Measurements from ENCODE around the gene LACTBL1.

Gene LACTBL1

DNA sequence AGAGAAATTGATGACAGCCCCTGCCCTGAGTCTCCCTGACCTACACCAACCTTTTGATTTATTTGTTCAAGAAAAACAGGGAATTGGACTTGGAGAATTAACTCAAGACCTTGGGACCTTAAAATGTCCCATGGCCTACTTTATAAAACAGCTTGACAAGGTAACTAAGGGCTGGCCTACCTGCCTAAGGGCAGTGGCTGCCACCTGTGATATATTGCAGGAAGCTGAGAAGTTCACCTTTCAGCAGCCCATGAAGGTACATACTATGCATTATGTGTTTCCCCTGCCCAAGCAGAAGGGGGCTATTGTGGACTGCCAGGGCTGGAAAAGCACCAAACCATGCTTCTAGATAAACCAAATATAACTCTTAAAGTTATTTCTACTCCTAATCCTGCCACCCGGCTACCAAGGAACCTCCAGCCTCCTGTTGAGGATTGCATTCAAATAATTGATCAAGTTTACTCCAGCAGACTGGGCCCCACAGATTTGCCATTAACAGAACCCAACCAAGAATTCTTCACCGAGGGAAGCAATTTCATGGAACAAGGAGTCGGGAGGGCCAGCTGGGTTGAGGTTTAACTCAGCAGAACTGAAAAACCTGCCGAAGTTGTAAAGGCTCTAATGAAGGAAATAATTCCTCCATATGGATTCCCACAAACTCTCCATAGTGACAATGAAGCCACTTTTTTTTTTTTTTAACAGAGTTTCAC is 28.2 kb downstream of the LACTBL1 start:
- no peak for DNase-seq

DNA sequence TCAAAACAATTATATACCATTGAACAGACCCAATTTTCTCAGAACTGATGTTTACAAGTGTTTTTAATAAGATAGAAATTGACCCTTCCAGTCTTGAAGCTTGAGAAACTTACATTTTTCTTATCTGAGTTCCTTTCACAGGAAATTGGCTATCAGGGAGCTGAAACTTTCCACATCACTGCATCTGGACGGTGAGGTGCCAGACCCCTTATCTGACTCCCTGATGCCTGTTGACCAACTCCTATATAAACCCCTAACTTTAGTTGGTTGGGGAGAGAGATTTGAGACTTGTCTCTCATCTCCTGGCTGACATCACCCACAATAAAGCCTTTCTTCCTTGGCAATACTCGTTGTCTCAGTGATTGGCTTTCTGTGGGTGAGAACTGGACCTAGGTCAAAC is 31.4 kb downstream of the LACTBL1 start:
- no peak for DNase-seq

DNA sequence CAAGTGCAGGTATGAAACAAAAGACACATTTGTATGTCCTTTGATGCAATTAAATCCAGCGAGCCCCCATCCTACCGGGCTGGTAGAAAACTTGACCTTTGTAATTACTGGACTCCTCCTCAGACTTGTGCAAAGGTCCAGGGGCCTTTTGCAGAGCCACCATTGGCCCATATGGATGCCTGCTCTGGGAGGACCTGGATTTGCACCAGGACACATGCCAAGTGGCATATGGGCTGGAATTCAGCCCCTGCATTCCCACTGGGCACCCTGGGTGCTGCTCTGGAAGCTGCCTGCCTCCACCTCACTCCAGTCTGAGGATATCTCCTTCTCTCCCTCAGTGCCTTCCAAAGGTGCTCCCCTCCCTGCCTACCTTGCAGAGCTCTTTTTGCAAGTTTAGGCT is 36.0 kb downstream of the LACTBL1 start:
- no peak for DNase-seq

DNA sequence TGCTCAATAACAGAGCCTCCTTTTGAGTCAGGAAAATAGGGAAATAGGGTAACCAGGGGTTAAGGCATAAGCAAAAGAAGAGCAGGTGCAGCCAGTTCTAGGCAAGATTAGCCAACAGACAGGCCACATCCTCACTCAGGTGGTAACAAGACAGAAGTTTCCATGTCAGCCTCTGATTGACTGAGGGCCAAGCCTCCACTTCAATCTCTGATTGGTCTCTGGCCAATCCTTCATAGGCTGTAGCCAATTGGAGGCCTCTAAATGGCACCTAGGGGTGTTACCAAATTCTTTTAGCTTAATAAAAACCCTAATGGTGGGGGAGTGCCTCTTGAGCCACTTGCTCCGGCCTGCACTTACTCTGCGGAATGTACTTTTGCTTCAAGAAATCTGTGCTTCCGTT is 37.2 kb downstream of the LACTBL1 start:
- DNase-seq: no peak

DNA sequence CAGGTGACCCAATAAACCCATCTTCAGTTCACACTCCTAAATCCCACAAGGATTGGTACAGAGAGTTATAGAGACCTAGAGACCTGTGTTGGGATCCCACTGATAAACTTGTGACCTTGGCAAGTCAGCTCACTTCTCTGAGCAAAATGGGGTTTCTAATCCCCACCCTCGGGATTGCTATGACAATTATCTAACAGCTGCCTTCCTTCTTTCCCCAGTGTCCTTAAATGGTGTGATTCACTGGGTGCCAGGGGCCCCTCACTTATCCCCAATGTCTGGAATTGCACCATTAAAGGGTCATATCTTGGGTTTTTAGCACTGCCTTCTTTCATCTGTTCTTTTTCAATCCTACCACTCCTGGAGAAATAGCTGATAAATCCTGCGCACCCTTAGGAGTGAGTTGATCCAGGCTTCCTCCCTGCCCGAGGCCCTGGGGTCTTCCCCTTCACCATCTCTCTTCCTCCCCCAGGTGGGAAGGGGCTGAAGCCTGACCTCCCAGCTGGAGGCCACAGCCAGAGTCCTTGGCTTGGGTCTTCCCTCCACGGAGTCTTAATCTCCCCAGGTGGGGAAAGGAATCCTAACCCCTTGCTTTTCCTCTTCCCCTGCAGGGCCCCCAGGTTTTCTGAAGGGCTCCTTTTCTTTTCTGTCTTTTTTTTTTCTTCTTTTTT is 39.7 kb downstream of the LACTBL1 start:
- DNase-seq: no peak

DNA sequence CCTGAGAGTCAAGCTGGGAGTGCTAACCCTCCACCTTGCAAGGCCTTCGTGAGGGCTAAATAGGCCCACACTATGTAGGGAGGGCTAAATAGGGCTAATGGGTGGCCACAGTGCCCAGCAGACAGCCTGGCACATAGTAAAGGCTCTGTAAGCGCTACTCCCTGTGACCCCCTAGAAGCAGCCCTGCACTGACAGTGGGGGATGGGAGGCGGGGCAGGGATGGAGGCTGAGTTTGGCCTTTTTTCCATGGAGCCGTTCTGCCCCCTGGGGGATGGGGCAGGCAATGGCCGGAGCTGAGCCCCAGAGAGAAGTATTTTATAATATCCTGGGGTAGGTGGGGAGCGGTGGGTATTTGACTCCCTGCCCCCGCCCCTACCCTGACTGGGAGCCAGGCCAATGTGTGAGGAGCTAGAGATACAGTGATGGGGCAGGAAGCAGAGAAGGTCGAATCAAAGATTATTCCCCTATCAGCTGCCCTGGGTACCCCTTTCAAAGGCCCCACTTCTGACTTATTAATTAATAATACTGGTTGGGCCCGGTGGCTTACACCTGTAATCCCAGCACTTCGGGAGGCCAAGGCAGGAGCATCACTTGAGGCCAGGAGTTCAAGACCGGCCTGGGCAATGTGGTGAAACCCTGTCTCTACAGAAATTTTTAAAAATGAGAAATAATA is 42.3 kb downstream of the LACTBL1 start:
- DNase-seq: no peak

DNA sequence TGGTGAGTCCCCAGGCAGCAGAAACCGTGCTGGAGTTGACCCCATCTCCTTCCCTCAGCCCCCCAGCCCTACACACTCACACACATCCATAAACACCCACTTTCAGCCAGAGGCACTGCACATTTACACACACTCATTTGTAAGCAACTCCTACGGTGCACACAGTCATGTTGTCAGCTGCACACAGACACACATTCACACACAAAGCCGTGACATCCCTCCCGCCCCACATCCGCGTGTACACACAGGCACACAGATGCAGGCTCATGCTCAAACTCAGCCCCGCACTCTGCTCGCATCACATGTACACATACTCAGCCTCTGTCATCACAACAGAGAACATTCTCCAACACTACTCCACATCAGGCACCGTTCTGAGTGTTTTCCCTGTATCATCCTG is 47.6 kb downstream of the LACTBL1 start:
- DNase-seq: no peak

DNA sequence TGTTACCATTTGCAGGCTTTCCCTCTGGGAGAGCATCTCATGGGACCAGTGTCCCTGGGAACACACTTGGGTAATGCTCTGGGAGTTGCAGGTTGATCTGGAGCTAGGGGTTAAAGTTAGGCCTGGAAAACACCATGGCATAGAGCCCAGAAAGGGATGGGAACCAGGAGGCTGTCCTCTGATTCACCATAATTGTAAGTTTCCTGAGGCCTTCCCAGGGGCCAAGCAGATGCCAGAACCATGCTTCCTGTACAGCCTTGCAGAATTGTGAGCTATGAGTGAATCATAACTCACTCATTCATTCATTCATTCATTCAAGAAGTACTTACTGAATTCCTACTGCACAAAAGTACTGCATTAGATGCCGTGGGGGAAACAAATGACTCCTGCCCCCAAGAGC is 50.0 kb downstream of the LACTBL1 start:
- DNase-seq: peak; percentile 13

DNA sequence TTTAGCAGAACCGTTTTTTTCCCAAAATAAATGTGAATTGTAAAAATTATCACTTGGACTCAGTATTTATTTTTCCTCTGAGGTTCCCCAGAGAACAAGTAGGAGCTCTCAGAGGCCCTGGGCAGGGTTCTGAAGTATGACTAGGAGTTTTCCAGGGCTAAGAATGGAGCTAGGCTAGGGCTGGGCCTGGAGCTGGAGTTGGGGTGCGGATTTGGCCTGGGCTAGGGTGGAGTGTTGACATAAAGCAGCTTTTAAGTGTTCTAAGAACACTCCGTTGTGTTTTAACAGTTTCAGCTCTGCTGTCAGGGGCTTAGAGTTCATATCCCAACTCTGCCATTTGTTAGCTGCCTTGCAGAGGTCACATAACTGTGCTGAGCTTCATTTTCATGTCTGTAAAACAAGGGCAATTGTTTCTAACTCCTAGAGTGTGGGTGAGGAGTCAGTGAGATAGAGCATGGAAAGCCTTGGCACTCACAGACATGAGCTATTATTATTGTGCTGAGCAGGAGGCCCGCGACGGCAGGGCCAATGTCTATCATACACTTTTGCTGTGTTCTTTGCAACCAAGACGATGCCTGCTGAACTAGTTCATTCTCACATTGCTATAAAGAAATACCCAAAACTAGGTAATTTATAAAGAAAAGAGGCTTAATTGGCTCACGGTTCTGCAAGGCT is 51.1 kb downstream of the LACTBL1 start:
- DNase-seq: no peak

DNA sequence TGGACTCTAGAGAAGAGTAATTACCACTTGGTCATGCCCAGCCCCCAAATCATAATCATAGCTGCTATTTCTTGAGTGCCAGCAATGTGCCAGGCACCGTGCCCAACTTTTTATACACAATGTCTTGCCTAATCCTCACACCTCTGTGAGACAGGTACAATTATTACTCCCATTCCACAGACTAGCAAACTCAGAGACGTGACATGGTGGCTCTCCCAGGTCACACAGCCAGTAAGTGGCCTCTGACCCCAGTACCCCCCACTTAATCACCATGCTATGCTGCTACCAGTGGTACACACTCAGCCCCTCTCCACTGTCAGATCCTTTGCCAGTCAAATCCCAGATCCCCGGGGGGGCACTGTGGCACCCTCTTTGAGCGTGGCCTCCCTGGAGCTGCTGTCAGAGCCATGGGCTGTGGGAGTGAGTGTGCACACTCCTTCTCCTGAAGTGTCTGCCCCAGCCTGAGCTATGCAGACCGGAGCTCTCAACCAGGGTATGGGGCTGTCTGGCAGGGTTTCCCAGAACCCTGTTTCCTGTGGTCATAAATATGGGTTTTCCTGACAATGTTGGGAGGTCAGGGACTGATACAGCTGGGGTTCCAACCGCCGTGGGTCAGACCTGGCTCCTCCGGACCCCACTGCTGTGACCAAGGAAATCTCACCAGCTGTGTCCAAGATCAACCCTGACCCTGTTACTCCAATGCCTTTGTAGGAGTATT is 51.8 kb downstream of the LACTBL1 start:
- DNase-seq: peak; percentile 22

DNA sequence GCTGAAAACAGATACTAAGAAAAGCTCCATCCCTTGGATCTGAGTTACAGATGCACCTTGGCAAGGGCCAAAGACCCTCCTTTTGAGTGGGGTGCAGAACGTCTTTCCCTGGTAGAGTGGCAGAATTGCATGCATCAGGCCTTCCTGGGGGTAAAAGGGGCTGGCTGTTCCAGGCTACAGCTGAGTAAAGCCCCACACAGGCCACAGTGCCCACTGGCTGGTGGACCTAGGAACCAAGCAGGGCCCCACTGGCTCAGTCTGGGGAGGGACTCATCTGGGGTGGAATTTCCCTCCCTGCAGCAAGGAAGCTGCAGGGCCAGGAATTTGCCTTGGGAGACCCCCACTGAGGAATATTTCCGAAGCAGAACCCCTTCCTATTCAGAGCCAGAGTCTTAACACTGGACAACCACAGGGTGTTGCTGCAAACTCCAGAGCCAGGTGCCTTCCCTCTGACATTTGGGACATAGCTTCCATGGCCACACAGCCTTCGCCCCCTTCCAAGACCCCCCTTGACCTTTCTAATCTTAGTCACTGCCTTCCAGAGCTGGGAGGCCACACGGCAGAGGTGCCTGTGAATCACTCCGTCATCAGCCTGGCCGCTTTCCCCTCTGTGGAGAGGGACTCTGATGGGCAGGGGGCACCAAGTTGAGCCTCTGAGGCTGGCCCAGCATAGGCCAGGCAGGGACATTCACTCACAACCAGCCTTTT is 52.5 kb downstream of the LACTBL1 start:
- peak; percentile 16 for DNase-seq

DNA sequence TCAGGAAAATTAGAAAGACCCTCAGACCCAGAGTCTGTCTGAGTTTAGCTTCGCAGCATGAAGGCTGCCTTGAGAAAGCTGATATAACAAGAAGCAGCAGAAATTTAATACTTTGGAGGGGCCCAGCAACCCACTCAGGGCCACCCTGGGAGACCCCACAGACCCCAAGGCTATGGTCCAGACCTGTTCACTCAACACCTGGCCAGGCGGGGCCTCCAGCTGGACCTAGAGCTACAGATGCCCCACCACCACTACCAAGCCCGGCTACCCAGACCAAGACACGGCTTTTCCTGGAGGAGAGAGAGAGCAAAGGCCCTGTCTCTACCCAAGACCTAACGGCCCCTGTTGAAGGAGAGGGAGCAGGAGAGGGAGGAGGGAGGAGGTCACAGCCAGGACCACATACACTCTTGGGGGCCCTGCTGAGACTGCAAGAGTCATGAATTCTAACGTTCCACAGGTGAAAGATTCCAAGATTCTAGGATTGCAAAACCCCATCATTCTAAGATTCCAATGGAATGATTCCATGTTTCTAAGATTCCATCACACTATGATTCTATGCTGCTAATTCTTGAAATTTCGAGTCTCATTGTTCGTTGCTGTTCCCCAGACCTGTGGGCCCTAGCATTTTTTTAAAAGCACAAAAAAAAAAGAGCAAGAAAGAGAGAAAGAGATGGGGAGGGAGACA is 53.2 kb downstream of the LACTBL1 start:
- DNase-seq: peak; percentile 16

DNA sequence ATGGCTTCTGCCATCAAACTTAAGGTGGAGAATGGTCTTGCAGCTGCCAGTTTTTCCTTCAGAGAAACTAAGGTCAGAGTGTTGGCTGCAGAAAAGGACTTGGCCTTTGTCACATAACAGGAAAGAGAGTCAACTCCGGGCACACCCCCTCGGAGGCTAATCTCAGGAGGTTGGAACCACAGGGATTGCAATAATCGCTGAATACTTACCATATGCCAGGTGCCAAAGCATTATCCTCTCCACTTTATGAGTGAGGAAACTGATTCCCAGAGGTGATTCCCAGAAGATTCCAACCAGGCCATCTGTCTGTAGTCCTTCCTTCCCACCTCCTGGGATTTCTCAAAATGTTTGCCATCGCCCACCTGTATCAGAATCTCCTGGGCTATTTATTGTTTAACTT is 54.0 kb downstream of the LACTBL1 start:
- DNase-seq: no peak

DNA sequence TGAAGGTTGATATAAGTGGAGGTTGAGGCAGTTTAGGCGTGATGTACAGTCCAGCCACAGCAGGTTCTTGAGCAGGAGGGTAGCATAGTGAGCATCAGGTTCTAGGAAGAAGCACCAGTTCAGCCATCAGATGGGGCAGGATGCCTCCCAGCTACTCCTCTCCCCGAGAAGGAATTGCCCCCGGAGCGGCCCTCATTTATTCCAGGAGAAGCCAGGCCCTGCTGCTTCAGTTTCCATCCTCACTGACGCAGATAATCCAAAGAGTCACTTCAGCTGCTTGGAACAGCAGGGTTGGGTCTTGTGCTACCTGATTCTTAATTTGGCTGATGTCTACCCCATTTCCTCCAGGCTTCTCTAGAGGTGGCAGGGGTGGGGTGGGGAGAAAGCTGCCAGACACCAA is 54.7 kb downstream of the LACTBL1 start:
- peak; percentile 21 for DNase-seq

DNA sequence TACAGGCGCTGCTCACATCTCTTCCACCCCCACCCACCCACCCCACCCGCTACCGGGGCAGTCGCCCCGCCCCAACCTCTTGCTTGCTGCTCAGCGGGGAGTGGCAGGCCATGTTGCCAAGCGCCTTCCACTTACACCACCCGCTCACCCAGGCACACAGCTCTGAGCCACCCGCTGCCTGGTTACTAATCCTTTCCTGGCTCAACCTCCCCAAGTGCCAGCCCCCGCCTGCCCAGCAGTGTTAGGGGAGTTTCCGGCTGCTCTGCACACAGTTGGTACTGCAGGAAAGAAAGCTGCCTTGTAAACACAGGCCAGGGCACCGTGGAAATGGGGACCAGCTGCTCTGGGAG is 56.2 kb downstream of the LACTBL1 start:
- DNase-seq: peak; percentile 69

DNA sequence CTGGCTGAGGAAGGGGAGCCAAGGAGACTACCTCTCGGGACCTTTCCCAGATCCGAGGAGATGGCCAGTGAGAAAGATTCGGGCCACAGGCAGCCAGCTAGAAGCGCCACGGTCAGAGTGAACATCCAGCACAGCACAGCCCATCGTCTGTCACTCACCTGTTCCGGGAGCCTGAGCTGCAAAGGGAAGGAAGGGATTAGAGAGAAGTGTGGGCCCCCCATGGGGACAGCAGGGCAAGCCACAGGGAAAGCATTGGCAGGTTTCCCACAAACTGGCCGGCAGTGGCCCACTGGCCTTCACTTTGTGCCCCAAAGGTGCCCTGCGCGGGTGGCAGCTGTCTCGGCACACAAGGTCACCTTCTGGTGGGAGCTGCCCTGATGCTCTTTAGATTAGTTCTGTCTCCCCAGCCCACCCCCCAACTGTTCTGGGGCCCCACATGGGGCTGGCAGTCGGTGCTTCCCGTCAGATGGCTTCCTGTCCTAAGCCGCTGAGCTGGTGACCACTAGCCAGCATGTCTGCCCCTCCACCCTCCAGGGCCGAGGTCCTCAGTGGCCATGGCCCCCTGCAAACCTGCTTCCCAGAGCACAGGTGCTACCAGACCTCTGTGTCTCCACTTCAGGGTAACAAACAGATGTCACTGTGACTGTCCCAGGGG is 56.7 kb downstream of the LACTBL1 start:
- no peak for DNase-seq

DNA sequence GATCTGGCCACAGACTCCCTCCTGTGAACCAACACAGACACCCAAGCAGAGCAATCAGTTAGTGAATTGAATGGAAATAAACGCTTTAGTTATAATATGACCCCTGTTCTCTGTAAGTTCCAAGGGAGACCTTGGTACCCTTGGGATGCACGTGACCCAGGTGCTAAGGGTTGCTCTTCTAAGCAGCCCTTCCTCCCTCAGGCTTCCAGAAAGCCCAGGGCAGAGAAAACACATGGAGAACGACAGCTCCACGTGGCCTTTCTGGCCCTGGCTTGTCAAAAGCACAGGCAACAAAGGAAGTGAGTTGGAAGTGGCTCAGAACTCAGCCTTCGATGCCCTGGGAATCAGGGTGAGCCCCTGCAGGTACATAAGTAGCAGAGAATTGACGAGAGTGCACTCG is 57.4 kb downstream of the LACTBL1 start:
- DNase-seq: peak; percentile 7

DNA sequence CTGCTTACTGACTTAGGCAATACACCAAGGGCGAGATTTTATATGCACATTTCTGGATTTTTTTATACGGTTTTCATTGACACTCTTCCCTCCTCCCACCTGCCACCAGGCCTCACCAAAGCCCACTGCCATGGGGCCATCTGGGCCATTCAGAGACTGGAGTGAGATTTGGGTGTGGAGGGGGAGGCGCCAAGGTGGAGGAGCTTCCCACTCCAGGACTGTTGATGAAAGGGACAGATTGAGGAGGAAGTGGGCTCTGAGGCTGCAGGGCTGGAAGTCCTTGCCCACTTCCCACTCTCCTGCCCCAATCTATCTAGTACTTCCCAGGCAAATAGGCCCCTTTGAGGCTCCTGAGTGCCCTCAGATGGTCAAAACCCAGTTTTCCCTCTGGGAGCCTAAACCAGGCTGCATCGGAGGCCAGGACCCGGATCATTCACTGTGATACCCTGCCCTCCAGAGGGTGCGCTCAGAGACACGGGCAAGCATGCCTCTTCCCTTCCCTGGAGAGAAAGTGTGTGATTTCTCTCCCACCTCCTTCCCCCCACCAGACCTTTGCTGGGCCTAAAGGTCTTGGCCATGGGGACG is 57.9 kb downstream of the LACTBL1 start:
- peak; percentile 16 for DNase-seq

DNA sequence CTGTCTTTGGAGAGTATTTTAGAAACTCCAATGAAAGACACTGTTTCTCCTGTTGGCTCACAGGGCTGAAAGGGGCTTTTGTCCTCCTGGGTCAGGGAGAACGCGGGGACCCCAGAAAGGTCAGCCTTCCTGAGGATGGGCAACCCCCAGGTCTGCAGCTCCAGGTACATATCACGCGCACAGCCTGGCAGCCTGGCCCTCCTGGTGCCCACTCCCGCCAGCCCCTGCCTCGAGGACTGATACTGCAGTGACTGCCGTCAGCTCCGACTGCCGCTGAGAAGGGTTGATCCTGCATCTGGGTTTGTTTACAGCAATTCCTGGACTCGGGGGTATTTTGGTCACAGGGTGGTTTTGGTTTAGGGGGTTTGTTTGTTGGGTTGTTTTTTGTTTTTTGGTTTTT is 58.5 kb downstream of the LACTBL1 start:
- DNase-seq: no peak

DNA sequence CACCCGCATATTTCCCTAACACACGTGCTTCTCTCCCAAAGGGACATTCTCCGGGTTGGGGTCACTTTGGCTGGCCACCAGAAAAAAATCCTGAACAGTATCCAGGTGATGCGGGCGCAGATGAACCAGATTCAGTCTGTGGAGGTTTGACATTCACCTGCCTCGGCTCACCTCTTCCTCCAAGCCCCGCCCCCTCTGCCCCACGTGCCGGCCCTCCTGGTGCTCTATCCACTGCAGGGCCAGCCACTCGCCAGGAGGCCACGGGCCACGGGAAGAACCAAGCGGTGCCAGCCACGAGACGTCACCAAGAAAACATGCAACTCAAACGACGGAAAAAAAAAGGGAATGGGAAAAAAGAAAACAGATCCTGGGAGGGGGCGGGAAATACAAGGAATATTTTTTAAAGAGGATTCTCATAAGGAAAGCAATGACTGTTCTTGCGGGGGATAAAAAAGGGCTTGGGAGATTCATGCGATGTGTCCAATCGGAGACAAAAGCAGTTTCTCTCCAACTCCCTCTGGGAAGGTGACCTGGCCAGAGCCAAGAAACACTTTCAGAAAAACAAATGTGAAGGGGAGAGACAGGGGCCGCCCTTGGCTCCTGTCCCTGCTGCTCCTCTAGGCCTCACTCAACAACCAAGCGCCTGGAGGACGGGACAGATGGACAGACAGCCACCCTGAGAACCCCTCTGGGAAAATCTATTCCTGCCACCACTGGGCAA is 59.1 kb downstream of the LACTBL1 start:
- peak; percentile 30 for DNase-seq

All from left hindlimb (tissue), 1 donor.